GM12878 (cell line): ENCODE data around the gene RNF183.

ENCODE experiments used
- BACH1 ChIP-seq: fragments of 450-650 bp; IDR thresholded peaks from 2 replicates; pipeline ENCODE4 v1.6.1; 2017; ENCODE audit warnings: mild to moderate bottlenecking, borderline replicate concordance
- BMI1 ChIP-seq: fragments of 450-650 bp; IDR thresholded peaks from 2 replicates; pipeline ENCODE4 v1.6.1; 2016; ENCODE audit warnings: mild to moderate bottlenecking, moderate library complexity, borderline replicate concordance
- CEBPB ChIP-seq, 2 experiments: fragments of 150-350 bp in 1 of 2; IDR thresholded peaks; 2 replicates each; pipeline ENCODE4 v1.6.1; 2012 to 2014; ENCODE audit warnings: low read depth in 2 of 2, low read length in 2 of 2, borderline replicate concordance in 1 of 2, inconsistent platforms in 1 of 2
- EP300 ChIP-seq, 2 experiments: fragments of 150-350 bp in 1 of 2; IDR thresholded peaks; 2 replicates each; pipeline ENCODE4 v1.6.1; 2011 to 2012; ENCODE audit warnings: low read depth in 2 of 2, low read length in 2 of 2, borderline replicate concordance in 1 of 2, improper control_type of control experiment in 1 of 2, inconsistent platforms in 1 of 2; ENCODE audit not compliant: control insufficient read depth in 1 of 2
- ESRRA ChIP-seq: IDR thresholded peaks from 2 replicates; pipeline ENCODE4 v1.6.1; 2012; ENCODE audit warnings: mild to moderate bottlenecking, low read length, improper control_type of control experiment
- GABPA ChIP-seq: IDR thresholded peaks from 2 replicates; pipeline ENCODE4 v1.6.1; 2014; ENCODE audit warnings: antibody characterized with exemption, low read depth, mild to moderate bottlenecking, inconsistent platforms
- POLR2A ChIP-seq: IDR thresholded peaks from 2 replicates; pipeline ENCODE4 v1.6.1; 2011; ENCODE audit warnings: low read depth, mild to moderate bottlenecking, low read length
- POLR2AphosphoS5 ChIP-seq: IDR thresholded peaks from 2 replicates; pipeline ENCODE4 v1.6.1; 2011; ENCODE audit warnings: mild to moderate bottlenecking, low read length, inconsistent platforms
- RAD21 ChIP-seq: IDR thresholded peaks from 2 replicates; pipeline ENCODE4 v1.6.1; 2011; ENCODE audit warnings: mild to moderate bottlenecking, low read depth, low read length, moderate library complexity; ENCODE audit not compliant: insufficient read depth
- TARDBP ChIP-seq: IDR thresholded peaks from 2 replicates; pipeline ENCODE4 v1.6.1; 2016; ENCODE audit warnings: borderline replicate concordance
- TF ChIP-seq, protein P1 (sequence below), 3 experiments: IDR thresholded peaks in 2 of 3; conservative IDR thresholded peaks in 1 of 3; 2 replicates each; pipeline ENCODE4 v1.5.1; 2011; ENCODE audit warnings: low read depth in 3 of 3, low read length in 3 of 3, mild to moderate bottlenecking in 3 of 3, control low read depth in 2 of 3, moderate library complexity in 2 of 3, inconsistent platforms in 1 of 3, mixed read lengths in 1 of 3; ENCODE audit not compliant: control insufficient read depth in 2 of 3, insufficient read depth in 1 of 3; ENCODE audit errors: extremely low read depth in 1 of 3
- TF ChIP-seq, protein P2 (sequence below): IDR thresholded peaks from 2 replicates; pipeline ENCODE4 v1.6.1; 2012; ENCODE audit warnings: mild to moderate bottlenecking, low read depth, low read length
- TF ChIP-seq, protein P3 (sequence below): fragments of 450-650 bp; IDR thresholded peaks from 2 replicates; pipeline ENCODE4 v1.6.1; 2017; ENCODE audit warnings: mild to moderate bottlenecking, low read depth, inconsistent platforms; ENCODE audit not compliant: poor library complexity, severe bottlenecking

DNA sequence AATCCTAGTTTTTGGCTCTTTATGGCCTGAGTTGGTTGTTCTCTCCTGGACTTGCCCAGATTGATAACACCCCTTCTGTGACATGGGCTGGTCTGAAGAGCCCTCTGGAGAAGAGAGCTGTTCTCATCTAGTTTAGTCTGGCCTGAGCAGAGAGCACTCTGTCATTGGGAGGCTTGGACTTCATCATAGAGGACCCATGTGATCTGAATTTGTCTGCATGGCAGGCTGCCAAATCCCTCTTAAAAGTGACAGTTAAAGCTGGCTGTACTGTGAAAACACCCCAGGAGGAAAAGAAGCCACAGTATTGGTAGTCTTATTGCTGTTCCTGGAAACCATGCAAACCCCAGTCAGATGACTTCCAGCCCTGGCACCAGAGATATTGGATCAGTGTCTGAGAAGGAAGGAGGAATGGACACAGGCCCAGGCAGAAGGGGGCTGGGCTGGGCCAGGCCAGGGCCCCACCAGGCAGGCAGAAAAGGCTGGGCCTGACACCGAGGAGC, 40.6 kb upstream of the RNF183 start:
- TF ChIP-seq, protein P1, sequence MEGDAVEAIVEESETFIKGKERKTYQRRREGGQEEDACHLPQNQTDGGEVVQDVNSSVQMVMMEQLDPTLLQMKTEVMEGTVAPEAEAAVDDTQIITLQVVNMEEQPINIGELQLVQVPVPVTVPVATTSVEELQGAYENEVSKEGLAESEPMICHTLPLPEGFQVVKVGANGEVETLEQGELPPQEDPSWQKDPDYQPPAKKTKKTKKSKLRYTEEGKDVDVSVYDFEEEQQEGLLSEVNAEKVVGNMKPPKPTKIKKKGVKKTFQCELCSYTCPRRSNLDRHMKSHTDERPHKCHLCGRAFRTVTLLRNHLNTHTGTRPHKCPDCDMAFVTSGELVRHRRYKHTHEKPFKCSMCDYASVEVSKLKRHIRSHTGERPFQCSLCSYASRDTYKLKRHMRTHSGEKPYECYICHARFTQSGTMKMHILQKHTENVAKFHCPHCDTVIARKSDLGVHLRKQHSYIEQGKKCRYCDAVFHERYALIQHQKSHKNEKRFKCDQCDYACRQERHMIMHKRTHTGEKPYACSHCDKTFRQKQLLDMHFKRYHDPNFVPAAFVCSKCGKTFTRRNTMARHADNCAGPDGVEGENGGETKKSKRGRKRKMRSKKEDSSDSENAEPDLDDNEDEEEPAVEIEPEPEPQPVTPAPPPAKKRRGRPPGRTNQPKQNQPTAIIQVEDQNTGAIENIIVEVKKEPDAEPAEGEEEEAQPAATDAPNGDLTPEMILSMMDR (IDR thresholded peaks at IDR 0.05 in 2 of 3, conservative IDR thresholded peaks at IDR 0.05 in 1 of 3; ENCODE audit: control insufficient read depth in 2 of 3, extremely low read depth in 1 of 3, insufficient read depth in 1 of 3, low read depth in 3 of 3, low read length in 3 of 3), result no peak
- TF ChIP-seq EP300 (IDR thresholded peaks at IDR 0.05; ENCODE audit: borderline replicate concordance in 1 of 2, control insufficient read depth in 1 of 2, low read depth in 2 of 2, low read length in 2 of 2) (no peak), POLR2A (no peak), CEBPB (IDR thresholded peaks at IDR 0.05; ENCODE audit: borderline replicate concordance in 1 of 2, low read depth in 2 of 2, low read length in 2 of 2) (no peak), POLR2AphosphoS5 (no peak), BACH1 (no peak), BMI1 (no peak), RAD21 (no peak), ESRRA (no peak), GABPA (no peak), TARDBP (no peak)
- TF ChIP-seq, protein P2, sequence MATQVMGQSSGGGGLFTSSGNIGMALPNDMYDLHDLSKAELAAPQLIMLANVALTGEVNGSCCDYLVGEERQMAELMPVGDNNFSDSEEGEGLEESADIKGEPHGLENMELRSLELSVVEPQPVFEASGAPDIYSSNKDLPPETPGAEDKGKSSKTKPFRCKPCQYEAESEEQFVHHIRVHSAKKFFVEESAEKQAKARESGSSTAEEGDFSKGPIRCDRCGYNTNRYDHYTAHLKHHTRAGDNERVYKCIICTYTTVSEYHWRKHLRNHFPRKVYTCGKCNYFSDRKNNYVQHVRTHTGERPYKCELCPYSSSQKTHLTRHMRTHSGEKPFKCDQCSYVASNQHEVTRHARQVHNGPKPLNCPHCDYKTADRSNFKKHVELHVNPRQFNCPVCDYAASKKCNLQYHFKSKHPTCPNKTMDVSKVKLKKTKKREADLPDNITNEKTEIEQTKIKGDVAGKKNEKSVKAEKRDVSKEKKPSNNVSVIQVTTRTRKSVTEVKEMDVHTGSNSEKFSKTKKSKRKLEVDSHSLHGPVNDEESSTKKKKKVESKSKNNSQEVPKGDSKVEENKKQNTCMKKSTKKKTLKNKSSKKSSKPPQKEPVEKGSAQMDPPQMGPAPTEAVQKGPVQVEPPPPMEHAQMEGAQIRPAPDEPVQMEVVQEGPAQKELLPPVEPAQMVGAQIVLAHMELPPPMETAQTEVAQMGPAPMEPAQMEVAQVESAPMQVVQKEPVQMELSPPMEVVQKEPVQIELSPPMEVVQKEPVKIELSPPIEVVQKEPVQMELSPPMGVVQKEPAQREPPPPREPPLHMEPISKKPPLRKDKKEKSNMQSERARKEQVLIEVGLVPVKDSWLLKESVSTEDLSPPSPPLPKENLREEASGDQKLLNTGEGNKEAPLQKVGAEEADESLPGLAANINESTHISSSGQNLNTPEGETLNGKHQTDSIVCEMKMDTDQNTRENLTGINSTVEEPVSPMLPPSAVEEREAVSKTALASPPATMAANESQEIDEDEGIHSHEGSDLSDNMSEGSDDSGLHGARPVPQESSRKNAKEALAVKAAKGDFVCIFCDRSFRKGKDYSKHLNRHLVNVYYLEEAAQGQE, result no peak
- TF ChIP-seq, protein P3, sequence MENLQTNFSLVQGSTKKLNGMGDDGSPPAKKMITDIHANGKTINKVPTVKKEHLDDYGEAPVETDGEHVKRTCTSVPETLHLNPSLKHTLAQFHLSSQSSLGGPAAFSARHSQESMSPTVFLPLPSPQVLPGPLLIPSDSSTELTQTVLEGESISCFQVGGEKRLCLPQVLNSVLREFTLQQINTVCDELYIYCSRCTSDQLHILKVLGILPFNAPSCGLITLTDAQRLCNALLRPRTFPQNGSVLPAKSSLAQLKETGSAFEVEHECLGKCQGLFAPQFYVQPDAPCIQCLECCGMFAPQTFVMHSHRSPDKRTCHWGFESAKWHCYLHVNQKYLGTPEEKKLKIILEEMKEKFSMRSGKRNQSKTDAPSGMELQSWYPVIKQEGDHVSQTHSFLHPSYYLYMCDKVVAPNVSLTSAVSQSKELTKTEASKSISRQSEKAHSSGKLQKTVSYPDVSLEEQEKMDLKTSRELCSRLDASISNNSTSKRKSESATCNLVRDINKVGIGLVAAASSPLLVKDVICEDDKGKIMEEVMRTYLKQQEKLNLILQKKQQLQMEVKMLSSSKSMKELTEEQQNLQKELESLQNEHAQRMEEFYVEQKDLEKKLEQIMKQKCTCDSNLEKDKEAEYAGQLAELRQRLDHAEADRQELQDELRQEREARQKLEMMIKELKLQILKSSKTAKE, result no peak
